DMS79 treated with DMSO at 0.1 percent for 48 hours (cell line): ENCODE results near the gene TEX13B.

ENCODE experiments used
- DNase-seq: peaks from one replicate; lab custom pipeline; 2025; lab: John Stamatoyannopoulos, UW

The TEX13B gene

DNA sequence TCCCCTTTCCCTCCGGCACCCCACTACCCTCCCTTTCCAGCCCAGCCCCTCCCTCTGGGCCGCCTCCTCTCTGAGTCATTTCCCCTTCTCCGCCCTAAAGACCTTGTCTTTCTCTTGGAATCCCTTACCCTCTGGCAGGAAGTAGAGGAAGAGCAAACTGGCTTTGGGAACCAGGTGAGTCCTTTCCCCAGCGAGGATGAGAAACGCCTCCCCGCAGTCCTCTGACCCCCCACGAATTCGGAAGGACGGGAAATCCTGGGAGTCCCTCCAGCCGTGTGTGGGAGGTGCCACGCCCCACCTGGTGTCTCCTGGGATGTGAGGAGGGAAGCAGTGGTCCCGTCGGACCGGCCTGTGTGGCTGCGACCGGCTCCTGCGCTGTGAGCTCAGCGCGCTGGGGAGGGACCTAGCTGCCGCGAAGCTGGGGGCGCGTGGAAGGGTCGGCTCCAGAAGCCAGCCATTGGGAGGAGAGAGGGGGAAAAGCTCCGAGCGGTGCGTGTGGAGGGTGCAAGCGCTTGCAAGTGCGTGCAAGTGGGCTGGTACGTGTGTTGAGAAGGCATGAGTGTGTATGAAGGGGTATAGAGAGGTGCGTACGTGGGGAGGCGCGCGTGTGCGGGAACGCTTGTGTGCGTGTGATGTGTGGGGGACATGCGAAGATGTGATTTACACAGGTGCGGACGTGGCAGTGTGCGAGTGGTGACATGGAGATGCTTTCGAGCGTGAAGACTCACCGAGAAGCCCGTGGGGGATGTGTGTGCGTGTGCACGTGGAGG is 46.3 kb downstream of the TEX13B start:
- no peak for DNase-seq

DNA sequence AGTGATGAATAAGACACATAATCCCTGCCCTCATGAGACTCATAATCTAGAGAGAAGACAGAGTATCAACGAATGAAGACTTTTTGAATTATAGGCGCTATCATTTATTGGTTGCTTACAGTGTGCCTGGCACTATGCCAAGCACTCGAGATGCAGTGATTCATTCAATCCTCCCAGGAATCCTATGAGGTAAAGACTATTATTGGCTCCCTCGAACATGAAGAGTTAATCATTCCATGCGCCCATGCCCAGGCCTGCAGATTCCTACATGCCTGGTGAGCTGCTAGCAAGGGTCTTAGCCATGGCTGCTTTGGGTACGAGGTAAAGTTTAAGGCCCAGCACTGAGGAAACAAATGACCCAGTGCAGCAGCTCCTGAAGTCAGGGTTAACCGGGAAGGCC is 47.0 kb downstream of the TEX13B start:
- no peak for DNase-seq

DNA sequence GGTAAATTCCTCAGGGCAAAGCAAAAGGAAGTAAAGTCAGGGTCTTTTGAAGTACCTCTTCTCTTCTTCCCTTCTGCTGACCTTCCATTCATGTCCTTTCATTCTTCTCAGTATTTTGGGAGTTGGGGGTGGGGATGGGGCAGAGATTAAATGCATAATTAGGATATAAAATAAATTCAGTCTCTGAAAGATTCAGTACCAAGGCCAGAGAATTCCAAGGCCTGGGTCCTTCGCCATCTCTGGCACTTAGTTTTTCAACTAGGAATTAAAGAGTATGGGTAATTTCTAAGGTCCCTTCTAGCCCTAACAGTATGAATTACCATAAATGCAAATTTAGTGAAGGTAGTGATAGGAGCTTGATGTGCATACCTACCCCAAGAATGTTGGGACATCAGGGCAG is 47.9 kb downstream of the TEX13B start:
- DNase-seq, result no peak
